HEK293 (cell line): ENCODE measurements around the gene ZMYM4.

ENCODE experiments used
- CTCF ChIA-PET: fragments of 350-600 bp; formaldehyde crosslinking; extraction: SDS; loops from one replicate; lab custom pipeline; 2021; ENCODE audit warnings: antibody characterized with exemption; lab: Yijun Ruan, JAX
- POLR2A ChIA-PET: fragments of 300-600 bp; formaldehyde crosslinking; extraction: SDS; loops from one replicate; lab custom pipeline; 2020; ENCODE audit warnings: antibody characterized with exemption, inconsistent platforms; lab: Yijun Ruan, JAX
- H3K27ac ChIP-seq: fragments of 200-500 bp; sonication (Bioruptor generic); 2 replicates; pipeline ENCODE4 v1.5.1; 2014; ENCODE audit warnings: low read depth, low read length, control low read depth, inconsistent platforms; ENCODE audit errors: extremely low read depth
- H3K36me3 ChIP-seq, 2 experiments: fragments of 200-500 bp in 1 of 2; sonication (Bioruptor generic) in 1 of 2; 1 replicate in 1 of 2; 2 replicates in 1 of 2; pipeline ENCODE4 v1.5.1; 2014 to 2017; ENCODE audit warnings: inconsistent platforms in 2 of 2, low read length in 2 of 2; ENCODE audit not compliant: control insufficient read depth in 2 of 2, insufficient read depth in 1 of 2
- H3K4me1 ChIP-seq: fragments of 200-500 bp; sonication (Bioruptor generic); 2 replicates; pipeline ENCODE4 v1.5.1; 2014; ENCODE audit warnings: mild to moderate bottlenecking, low read length, inconsistent platforms; ENCODE audit not compliant: control insufficient read depth, insufficient read depth
- H3K4me3 ChIP-seq: 2 replicates; pipeline ENCODE4 v1.5.1; 2011; ENCODE audit warnings: low read depth, mild to moderate bottlenecking, control low read depth, low read length, moderate library complexity
- H3K9me3 ChIP-seq: fragments of 200-500 bp; sonication (Bioruptor generic); 2 replicates; pipeline ENCODE4 v1.5.1; 2014; ENCODE audit warnings: low read depth, low read length, inconsistent platforms; ENCODE audit not compliant: control insufficient read depth, insufficient read depth
- FEZF1 ChIP-seq: fragments of 450-650 bp; formaldehyde crosslinking; IDR thresholded peaks from 2 replicates; pipeline ENCODE4 v1.5.1; 2016; ENCODE audit warnings: missing biosample characterization, missing genetic modification characterization
- KLF10 ChIP-seq: fragments of 450-650 bp; IDR thresholded peaks from 2 replicates; pipeline ENCODE4 v1.5.1; 2018; ENCODE audit warnings: missing biosample characterization, mild to moderate bottlenecking, missing genetic modification characterization
- PRDM2 ChIP-seq: fragments of 450-650 bp; formaldehyde crosslinking; IDR thresholded peaks from 2 replicates; pipeline ENCODE4 v1.5.1; 2016; ENCODE audit warnings: missing biosample characterization, missing genetic modification characterization, borderline replicate concordance
- REST ChIP-seq: fragments of 450-650 bp; formaldehyde crosslinking; IDR thresholded peaks from 2 replicates; pipeline ENCODE4 v1.5.1; 2016; ENCODE audit warnings: missing biosample characterization, missing genetic modification characterization
- ZBTB44 ChIP-seq: fragments of 450-650 bp; IDR thresholded peaks from 2 replicates; pipeline ENCODE4 v1.5.1; 2018; ENCODE audit warnings: missing biosample characterization, mild to moderate bottlenecking, missing genetic modification characterization
- ZBTB7A ChIP-seq: fragments of 450-650 bp; formaldehyde crosslinking; IDR thresholded peaks from 2 replicates; pipeline ENCODE4 v1.5.1; 2016; ENCODE audit warnings: low read depth, missing biosample characterization, missing genetic modification characterization
- ZNF350 ChIP-seq: fragments of 450-650 bp; formaldehyde crosslinking; IDR thresholded peaks from 2 replicates; pipeline ENCODE4 v1.5.0; 2017; ENCODE audit warnings: missing biosample characterization, mild to moderate bottlenecking, missing genetic modification characterization
- ZNF416 ChIP-seq: fragments of 450-650 bp; formaldehyde crosslinking; IDR thresholded peaks from 2 replicates; pipeline ENCODE4 v1.5.1; 2016; ENCODE audit warnings: missing biosample characterization, missing genetic modification characterization
- ZNF488 ChIP-seq: fragments of 450-650 bp; formaldehyde crosslinking; IDR thresholded peaks from 2 replicates; pipeline ENCODE4 v1.5.1; 2016; ENCODE audit warnings: missing biosample characterization, missing genetic modification characterization
- ZNF513 ChIP-seq: fragments of 450-650 bp; IDR thresholded peaks from 2 replicates; pipeline ENCODE4 v1.5.1; 2018; ENCODE audit warnings: missing biosample characterization, missing genetic modification characterization
- ZNF521 ChIP-seq: fragments of 450-650 bp; formaldehyde crosslinking; IDR thresholded peaks from 2 replicates; pipeline ENCODE4 v1.5.1; 2017; ENCODE audit warnings: missing biosample characterization, mild to moderate bottlenecking, missing genetic modification characterization
- ZNF555 ChIP-seq: fragments of 450-650 bp; formaldehyde crosslinking; conservative IDR thresholded peaks from 2 replicates; pipeline ENCODE4 v1.5.1; 2017; ENCODE audit warnings: missing biosample characterization, mild to moderate bottlenecking, missing genetic modification characterization, inconsistent platforms
- ZNF596 ChIP-seq: fragments of 450-650 bp; IDR thresholded peaks from 2 replicates; pipeline ENCODE4 v1.5.0; 2018; ENCODE audit warnings: missing biosample characterization, mild to moderate bottlenecking, missing genetic modification characterization, moderate library complexity
- ZNF747 ChIP-seq: fragments of 450-650 bp; formaldehyde crosslinking; IDR thresholded peaks from 2 replicates; pipeline ENCODE4 v1.5.1; 2016; ENCODE audit warnings: missing biosample characterization, missing genetic modification characterization
- ZNF768 ChIP-seq: fragments of 450-650 bp; formaldehyde crosslinking; IDR thresholded peaks from 2 replicates; pipeline ENCODE4 v1.5.1; 2018; ENCODE audit warnings: missing biosample characterization, mild to moderate bottlenecking, missing genetic modification characterization

Gene ZMYM4

GRCh38 chr1:35460796-35461195, 192.3 kb downstream of the ZMYM4 start:
- CTCF ChIA-PET, result no interaction called here
- H3K4me1 ChIP-seq, result no peaks in the 10 kb centered on the region
- TF ChIP-seq ZNF350 (tag by site-specific recombination), result no peak
- TF ChIP-seq REST (tag by site-specific recombination), result no peak
- no peak for TF ChIP-seq PRDM2 (tag by site-specific recombination)
- no peak for TF ChIP-seq ZNF596
- no peak for TF ChIP-seq ZNF555
- no peak for TF ChIP-seq ZBTB44 (tag by site-specific recombination)
- no peak for TF ChIP-seq KLF10
- no peak for TF ChIP-seq ZBTB7A (tag by site-specific recombination)
- no peak for TF ChIP-seq FEZF1 (tag by site-specific recombination)
- no peak for TF ChIP-seq ZNF488
- TF ChIP-seq ZNF513 (tag by site-specific recombination), result no peak
- no peak for TF ChIP-seq ZNF768 (tag by site-specific recombination)
- no peak for TF ChIP-seq ZNF416 (tag by site-specific recombination)
- TF ChIP-seq ZNF521 (tag by site-specific recombination), result no peak
- no peak for TF ChIP-seq ZNF747 (tag by site-specific recombination)
- no peak overlapping the region for H3K4me3 ChIP-seq
- H3K36me3 ChIP-seq, result peaks cover 0 to 56% of the 10 kb centered on the region in 2 experiments; a peak in 1 of 3 replicates
- POLR2A ChIA-PET, result no interaction called here
- H3K9me3 ChIP-seq, result no peaks in the 10 kb centered on the region
- no peak overlapping the region for H3K27ac ChIP-seq
